Esophagus muscularis mucosa (tissue), 4 donors: ENCODE results near the gene RENBP.

Experiments used
- EP300 ChIP-seq: sonication (generic); formaldehyde crosslinking; IDR thresholded peaks from one replicate; pipeline ENCODE4 v1.6.1; 2017; ENCODE audit warnings: antibody characterized with exemption
- POLR2AphosphoS5 ChIP-seq, 2 donors: sonication (generic); formaldehyde crosslinking; IDR thresholded peaks; one replicate each; pipeline ENCODE4 v1.6.1; 2017; ENCODE audit warnings: antibody characterized with exemption in 2 of 2
- TF ChIP-seq, protein P1 (sequence below), 3 experiments: fragments of 200-600 bp in 2 of 3; fragments of 450-650 bp in 1 of 3; sonication (generic) in 2 of 3; IDR thresholded peaks; one replicate each; pipeline ENCODE4 v1.5.1; 2017 to 2019; ENCODE audit warnings: antibody characterized with exemption in 3 of 3, mild to moderate bottlenecking in 2 of 3, moderate library complexity in 1 of 3

DNA sequence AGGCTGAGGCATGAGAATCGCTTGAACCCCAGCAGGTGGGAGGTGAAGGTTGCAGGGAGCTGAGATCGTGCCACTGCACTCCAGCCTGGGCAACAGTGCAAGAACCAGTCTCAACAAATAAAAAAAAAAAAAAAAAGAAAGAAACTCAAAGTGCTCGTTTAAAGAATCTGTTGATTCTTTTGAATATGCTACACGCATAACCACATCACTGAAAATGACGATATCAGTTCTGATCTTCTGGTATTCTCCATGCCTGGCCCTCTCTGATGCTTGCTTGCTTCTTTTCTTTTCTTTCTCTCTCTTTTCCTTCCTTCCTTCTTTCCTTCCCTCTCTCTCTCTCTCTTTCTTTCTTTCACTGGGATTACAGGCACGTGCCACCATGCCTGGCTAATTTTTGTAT lies 32.6 kb downstream of the RENBP start:
- TF ChIP-seq, protein P1, sequence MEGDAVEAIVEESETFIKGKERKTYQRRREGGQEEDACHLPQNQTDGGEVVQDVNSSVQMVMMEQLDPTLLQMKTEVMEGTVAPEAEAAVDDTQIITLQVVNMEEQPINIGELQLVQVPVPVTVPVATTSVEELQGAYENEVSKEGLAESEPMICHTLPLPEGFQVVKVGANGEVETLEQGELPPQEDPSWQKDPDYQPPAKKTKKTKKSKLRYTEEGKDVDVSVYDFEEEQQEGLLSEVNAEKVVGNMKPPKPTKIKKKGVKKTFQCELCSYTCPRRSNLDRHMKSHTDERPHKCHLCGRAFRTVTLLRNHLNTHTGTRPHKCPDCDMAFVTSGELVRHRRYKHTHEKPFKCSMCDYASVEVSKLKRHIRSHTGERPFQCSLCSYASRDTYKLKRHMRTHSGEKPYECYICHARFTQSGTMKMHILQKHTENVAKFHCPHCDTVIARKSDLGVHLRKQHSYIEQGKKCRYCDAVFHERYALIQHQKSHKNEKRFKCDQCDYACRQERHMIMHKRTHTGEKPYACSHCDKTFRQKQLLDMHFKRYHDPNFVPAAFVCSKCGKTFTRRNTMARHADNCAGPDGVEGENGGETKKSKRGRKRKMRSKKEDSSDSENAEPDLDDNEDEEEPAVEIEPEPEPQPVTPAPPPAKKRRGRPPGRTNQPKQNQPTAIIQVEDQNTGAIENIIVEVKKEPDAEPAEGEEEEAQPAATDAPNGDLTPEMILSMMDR (IDR thresholded peaks at IDR 0.05), result no peak
- TF ChIP-seq POLR2AphosphoS5 (IDR thresholded peaks at IDR 0.05) (no peak), EP300 (no peak)
